K562 (cell line): Measurements from ENCODE around the gene TRIM31.

ENCODE experiments used
- CTCF ChIP-seq, 3 experiments: IDR thresholded peaks in 2 of 3; conservative IDR thresholded peaks in 1 of 3; 2 replicates each; pipeline ENCODE4 v1.5.1; 2011 to 2012; ENCODE audit warnings: low read length in 3 of 3, mild to moderate bottlenecking in 3 of 3, control low read depth in 2 of 3, improper control_type of control experiment in 1 of 3, inconsistent platforms in 1 of 3, low read depth in 1 of 3, mixed read lengths in 1 of 3, moderate library complexity in 1 of 3; ENCODE audit not compliant: insufficient read depth in 2 of 3
- ELF1 ChIP-seq: fragments of 200-800 bp; sonication (Bioruptor generic); IDR thresholded peaks from 2 replicates; pipeline ENCODE4 v1.6.1; 2016; ENCODE audit warnings: missing genetic modification characterization, missing compliant biosample characterization
- ELK3 ChIP-seq: fragments of 450-650 bp; formaldehyde crosslinking; IDR thresholded peaks from 2 replicates; pipeline ENCODE4 v1.4.0; 2020; ENCODE audit warnings: mild to moderate bottlenecking
- EP300 ChIP-seq: IDR thresholded peaks from 2 replicates; pipeline ENCODE4 v1.6.1; 2012; ENCODE audit warnings: low read length, improper control_type of control experiment
- EZH2 ChIP-seq: IDR thresholded peaks from 2 replicates; pipeline ENCODE4 v1.6.1; 2012; ENCODE audit warnings: low read depth, mild to moderate bottlenecking, inconsistent platforms, low read length, borderline replicate concordance
- FOXA1 ChIP-seq: fragments of 450-650 bp; IDR thresholded peaks from 2 replicates; pipeline ENCODE4 v1.6.1; 2016; ENCODE audit warnings: mild to moderate bottlenecking, borderline replicate concordance
- HMGXB4 ChIP-seq: sonication (generic); formaldehyde crosslinking; IDR thresholded peaks from 2 replicates; pipeline ENCODE4 v1.8.1; 2023; ENCODE audit warnings: mild to moderate bottlenecking, missing genetic modification reagents
- PREB ChIP-seq: sonication (generic); formaldehyde crosslinking; IDR thresholded peaks from 2 replicates; pipeline ENCODE4 v1.8.1; 2023; ENCODE audit warnings: mild to moderate bottlenecking, missing genetic modification reagents
- RFX5 ChIP-seq: IDR thresholded peaks from 2 replicates; pipeline ENCODE4 v1.6.1; 2011; ENCODE audit warnings: low read depth, mild to moderate bottlenecking, improper control_type of control experiment, low read length
- ZNF263 ChIP-seq: sonication (generic); formaldehyde crosslinking; IDR thresholded peaks from 2 replicates; pipeline ENCODE4 v1.8.0; 2022; ENCODE audit warnings: mild to moderate bottlenecking, missing genetic modification reagents, borderline replicate concordance

GRCh38 chr6:30135147-30135546, 22.3 kb upstream of the TRIM31 start:
- TF ChIP-seq EP300: no peak
- no peak for TF ChIP-seq RFX5
- no peak for TF ChIP-seq ELF1 (tag)
- no peak for TF ChIP-seq HMGXB4 (CRISPR knock-in tag)
- TF ChIP-seq FOXA1: no peak
- TF ChIP-seq ZNF263 (CRISPR knock-in tag): no peak
- no peak for TF ChIP-seq CTCF (IDR thresholded peaks at IDR 0.05 in 2 of 3, conservative IDR thresholded peaks at IDR 0.05 in 1 of 3; ENCODE audit: insufficient read depth in 2 of 3, low read depth in 1 of 3, low read length in 3 of 3)
- TF ChIP-seq PREB (CRISPR knock-in tag): no peak
- TF ChIP-seq ELK3: no peak
- no peak for TF ChIP-seq EZH2
